Stomach (tissue), 4 donors: ENCODE data around the gene MSL3B.

Experiments
- POLR2AphosphoS5 ChIP-seq, 3 donors: sonication (generic); formaldehyde crosslinking; IDR thresholded peaks; one replicate each; pipeline ENCODE4 v1.6.1; 2016; ENCODE audit warnings: antibody characterized with exemption in 3 of 3
- TF ChIP-seq, protein P1 (sequence below), 7 experiments: fragments of 450-650 bp in 4 of 7; fragments of 200-600 bp in 3 of 7; sonication (generic) in 3 of 7; IDR thresholded peaks; one replicate each; pipeline ENCODE4 v1.5.1; 2016 to 2019; ENCODE audit warnings: antibody characterized with exemption in 7 of 7, control low read depth in 2 of 7, mild to moderate bottlenecking in 1 of 7

DNA sequence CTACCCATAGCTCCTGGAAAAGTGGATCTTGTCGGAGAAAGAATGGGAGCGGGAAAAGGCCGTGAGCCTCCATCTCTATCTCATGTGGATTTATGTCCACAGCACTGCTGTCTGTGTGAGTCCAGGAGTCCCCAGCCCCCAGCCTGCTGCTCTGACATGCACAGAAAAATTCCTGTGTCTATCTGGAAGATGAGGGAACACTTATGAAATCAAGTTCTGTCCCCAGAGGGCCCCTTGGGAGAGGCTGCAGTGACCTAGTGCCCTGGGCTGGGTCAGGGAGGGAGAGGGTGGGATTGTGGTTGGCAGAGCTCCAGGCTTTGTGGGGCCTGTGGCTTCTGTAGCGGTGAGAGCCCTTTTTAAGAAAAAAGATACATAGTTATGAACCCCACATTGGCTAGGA lies 51.4 kb downstream of the MSL3B start:
- TF ChIP-seq, protein P1, sequence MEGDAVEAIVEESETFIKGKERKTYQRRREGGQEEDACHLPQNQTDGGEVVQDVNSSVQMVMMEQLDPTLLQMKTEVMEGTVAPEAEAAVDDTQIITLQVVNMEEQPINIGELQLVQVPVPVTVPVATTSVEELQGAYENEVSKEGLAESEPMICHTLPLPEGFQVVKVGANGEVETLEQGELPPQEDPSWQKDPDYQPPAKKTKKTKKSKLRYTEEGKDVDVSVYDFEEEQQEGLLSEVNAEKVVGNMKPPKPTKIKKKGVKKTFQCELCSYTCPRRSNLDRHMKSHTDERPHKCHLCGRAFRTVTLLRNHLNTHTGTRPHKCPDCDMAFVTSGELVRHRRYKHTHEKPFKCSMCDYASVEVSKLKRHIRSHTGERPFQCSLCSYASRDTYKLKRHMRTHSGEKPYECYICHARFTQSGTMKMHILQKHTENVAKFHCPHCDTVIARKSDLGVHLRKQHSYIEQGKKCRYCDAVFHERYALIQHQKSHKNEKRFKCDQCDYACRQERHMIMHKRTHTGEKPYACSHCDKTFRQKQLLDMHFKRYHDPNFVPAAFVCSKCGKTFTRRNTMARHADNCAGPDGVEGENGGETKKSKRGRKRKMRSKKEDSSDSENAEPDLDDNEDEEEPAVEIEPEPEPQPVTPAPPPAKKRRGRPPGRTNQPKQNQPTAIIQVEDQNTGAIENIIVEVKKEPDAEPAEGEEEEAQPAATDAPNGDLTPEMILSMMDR (IDR thresholded peaks at IDR 0.05), result no peak
- TF ChIP-seq POLR2AphosphoS5 (IDR thresholded peaks at IDR 0.05), result no peak
